Muscle layer of duodenum (tissue), 2 donors: ENCODE results near the gene SLC36A3.

ENCODE experiments used
- H3K27ac ChIP-seq: one replicate; pipeline ENCODE4 v1.7.0; 2013; ENCODE audit warnings: mild to moderate bottlenecking, low read length
- H3K27me3 ChIP-seq: one replicate; pipeline ENCODE4 v1.7.0; 2013; ENCODE audit warnings: low read depth, mild to moderate bottlenecking, control low read depth, low read length
- H3K36me3 ChIP-seq, 2 donors: one replicate each; pipeline ENCODE4 v1.7.0; 2013; ENCODE audit warnings: low read length in 2 of 2, control low read depth in 1 of 2, mild to moderate bottlenecking in 1 of 2; ENCODE audit not compliant: insufficient read depth in 2 of 2, control insufficient read depth in 1 of 2
- H3K4me1 ChIP-seq, 2 donors: one replicate each; pipeline ENCODE4 v1.7.0; 2013; ENCODE audit warnings: low read length in 2 of 2, mild to moderate bottlenecking in 2 of 2, control low read depth in 1 of 2, moderate library complexity in 1 of 2; ENCODE audit not compliant: insufficient read depth in 2 of 2, control insufficient read depth in 1 of 2
- H3K4me3 ChIP-seq, 2 donors: one replicate each; pipeline ENCODE4 v1.7.0; 2013; ENCODE audit warnings: low read length in 2 of 2, low read depth in 1 of 2, mild to moderate bottlenecking in 1 of 2
- H3K9me3 ChIP-seq, 2 donors: one replicate each; pipeline ENCODE4 v1.7.0; 2013; ENCODE audit warnings: low read length in 2 of 2, control low read depth in 1 of 2, mild to moderate bottlenecking in 1 of 2; ENCODE audit not compliant: control insufficient read depth in 1 of 2
- donor health status: healthy.

Gene SLC36A3

DNA sequence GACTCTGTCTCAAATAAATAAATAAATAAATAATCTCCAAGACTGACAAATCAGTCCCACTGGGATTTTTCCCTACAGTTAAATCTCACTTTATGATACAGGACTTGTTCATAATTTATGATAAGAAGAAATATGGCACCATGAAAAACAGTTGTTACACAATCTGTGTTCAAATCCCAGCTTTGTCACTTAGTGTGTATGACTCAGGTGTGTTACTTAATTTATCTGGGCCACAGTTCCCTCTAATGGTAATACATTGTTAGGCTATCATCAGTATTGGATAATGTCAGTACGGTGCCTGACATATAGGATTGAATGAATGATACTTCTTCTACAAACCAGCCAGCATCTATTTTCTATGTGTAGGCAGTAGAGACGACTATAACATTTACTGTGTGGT lies 23.1 kb downstream of the SLC36A3 start:
- H3K9me3 ChIP-seq: no peaks in the 10 kb centered on the region
- no peaks in the 10 kb centered on the region for H3K4me1 ChIP-seq
- no peak overlapping the region for H3K27ac ChIP-seq
- H3K36me3 ChIP-seq: no peaks in the 10 kb centered on the region
- H3K4me3 ChIP-seq: no peak overlapping the region
- no peaks in the 10 kb centered on the region for H3K27me3 ChIP-seq

GRCh38 chr5:151278845-151279244 lies 24.7 kb downstream of the SLC36A3 start:
- no peak overlapping the region for H3K27ac ChIP-seq
- H3K36me3 ChIP-seq: no peaks in the 10 kb centered on the region
- no peaks in the 10 kb centered on the region for H3K27me3 ChIP-seq
- H3K4me3 ChIP-seq: no peak overlapping the region
- no peaks in the 10 kb centered on the region for H3K4me1 ChIP-seq
- no peaks in the 10 kb centered on the region for H3K9me3 ChIP-seq

GRCh38 chr5:151275803-151276202 lies 27.8 kb downstream of the SLC36A3 start:
- H3K4me3 ChIP-seq: no peak overlapping the region
- no peak overlapping the region for H3K27ac ChIP-seq
- no peaks in the 10 kb centered on the region for H3K27me3 ChIP-seq
- no peaks in the 10 kb centered on the region for H3K4me1 ChIP-seq
- no peaks in the 10 kb centered on the region for H3K36me3 ChIP-seq
- H3K9me3 ChIP-seq: no peaks in the 10 kb centered on the region

DNA sequence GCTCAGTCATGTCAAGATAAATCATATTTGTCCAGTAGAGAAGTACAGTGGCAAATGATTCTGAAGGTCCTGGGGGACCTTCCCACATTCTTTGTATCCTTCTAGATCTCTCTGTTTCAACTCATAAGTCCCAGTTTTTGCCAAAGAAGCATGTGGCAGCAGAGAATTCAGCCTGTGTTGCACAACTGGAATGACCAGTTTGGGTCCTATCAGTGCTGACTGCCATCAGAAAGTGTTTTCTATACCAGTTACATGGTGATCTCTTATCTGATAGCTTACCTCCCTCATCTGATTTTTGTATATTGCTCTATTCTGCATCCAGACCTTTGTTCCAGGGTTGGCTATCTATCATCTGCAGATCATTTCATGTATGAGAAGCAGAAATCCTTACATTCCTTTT lies 28.9 kb downstream of the SLC36A3 start:
- Histone ChIP-seq H3K27me3 (no peaks in the 10 kb centered on the region), H3K9me3 (no peaks in the 10 kb centered on the region), H3K4me1 (no peaks in the 10 kb centered on the region), H3K4me3 (no peak overlapping the region), H3K27ac (no peak overlapping the region), H3K36me3 (peaks cover 3 to 8% of the 10 kb centered on the region in 2 donors)

- H3K4me3 ChIP-seq: no peak overlapping the region
- no peaks in the 10 kb centered on the region for H3K27me3 ChIP-seq
- no peaks in the 10 kb centered on the region for H3K4me1 ChIP-seq
- no peaks in the 10 kb centered on the region for H3K9me3 ChIP-seq
- peaks cover 25 to 31% of the 10 kb centered on the region in 2 donors for H3K36me3 ChIP-seq
- H3K27ac ChIP-seq: no peak overlapping the region
Observed at GRCh38 chr5:151271336-151271735, 32.2 kb downstream of the SLC36A3 start.

GRCh38 chr5:151270599-151270998 lies 33.0 kb downstream of the SLC36A3 start:
- no peak overlapping the region for H3K4me3 ChIP-seq
- no peaks in the 10 kb centered on the region for H3K27me3 ChIP-seq
- H3K4me1 ChIP-seq: no peaks in the 10 kb centered on the region
- no peaks in the 10 kb centered on the region for H3K9me3 ChIP-seq
- H3K36me3 ChIP-seq: peaks cover 25 to 35% of the 10 kb centered on the region in 2 donors
- no peak overlapping the region for H3K27ac ChIP-seq

DNA sequence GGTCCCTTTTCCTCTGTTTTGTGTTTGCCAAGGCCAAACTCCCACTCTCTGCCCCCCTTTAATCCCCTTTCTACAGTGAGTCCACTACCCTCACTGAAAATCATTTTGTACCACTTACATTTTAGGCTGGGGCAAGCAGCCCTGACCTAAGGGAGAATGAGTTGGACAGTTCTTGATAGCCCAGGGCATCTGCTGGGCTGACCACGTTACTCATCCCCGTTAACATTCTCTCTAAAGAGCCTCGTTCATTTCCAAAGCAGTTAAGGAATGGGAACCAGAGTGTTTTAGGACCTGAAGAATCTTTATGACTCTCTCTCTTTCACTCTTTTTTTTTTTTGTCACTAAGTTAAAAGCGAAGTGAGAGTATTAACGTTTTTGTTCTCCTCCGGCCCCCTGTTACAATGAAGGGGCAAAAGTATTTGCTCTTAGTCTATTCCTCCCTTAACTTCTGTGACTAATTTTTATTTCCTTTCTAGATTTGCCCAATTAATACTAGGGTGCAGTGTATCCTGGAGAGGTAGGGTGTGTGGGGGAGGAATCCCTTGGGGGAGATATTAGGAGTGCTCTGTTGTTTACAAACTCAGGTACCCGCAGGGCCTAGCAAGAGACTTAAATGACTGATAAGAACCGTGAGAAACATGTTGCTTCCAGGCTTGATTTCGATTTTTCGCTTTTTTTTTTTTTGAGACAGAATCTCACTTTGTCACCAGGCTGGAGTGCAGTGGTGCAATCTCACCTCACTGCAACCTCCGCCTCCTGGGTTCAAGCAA lies 35.9 kb downstream of the SLC36A3 start:
- H3K36me3 ChIP-seq: peaks cover 25 to 48% of the 10 kb centered on the region in 2 donors
- no peak overlapping the region for H3K27ac ChIP-seq
- H3K4me1 ChIP-seq: no peaks in the 10 kb centered on the region
- no peaks in the 10 kb centered on the region for H3K9me3 ChIP-seq
- H3K4me3 ChIP-seq: no peak overlapping the region
- no peaks in the 10 kb centered on the region for H3K27me3 ChIP-seq

DNA sequence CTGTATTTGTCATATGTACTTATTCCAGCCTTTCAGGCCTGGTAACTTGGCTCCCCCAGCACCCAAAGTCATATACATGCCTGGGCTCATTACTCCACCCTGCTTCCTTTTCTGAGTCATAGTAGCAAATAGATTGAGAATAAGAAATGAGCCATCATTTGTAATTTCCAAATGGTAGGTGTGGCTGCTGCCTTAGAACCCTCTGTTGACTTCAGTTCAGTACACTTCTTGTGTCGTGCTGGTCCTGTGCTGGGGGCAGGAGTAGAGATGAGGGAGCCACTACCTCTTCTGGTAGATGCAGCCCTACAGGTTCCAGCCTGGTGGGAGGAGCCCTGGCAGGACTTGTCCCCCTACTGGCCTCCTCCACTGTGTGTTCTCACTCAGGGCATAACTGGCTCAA lies 39.5 kb downstream of the SLC36A3 start:
- Histone ChIP-seq H3K36me3 (peaks cover 16 to 46% of the 10 kb centered on the region in 2 donors), H3K4me3 (no peak overlapping the region), H3K27me3 (no peaks in the 10 kb centered on the region), H3K9me3 (no peaks in the 10 kb centered on the region), H3K27ac (no peak overlapping the region), H3K4me1 (no peaks in the 10 kb centered on the region)

DNA sequence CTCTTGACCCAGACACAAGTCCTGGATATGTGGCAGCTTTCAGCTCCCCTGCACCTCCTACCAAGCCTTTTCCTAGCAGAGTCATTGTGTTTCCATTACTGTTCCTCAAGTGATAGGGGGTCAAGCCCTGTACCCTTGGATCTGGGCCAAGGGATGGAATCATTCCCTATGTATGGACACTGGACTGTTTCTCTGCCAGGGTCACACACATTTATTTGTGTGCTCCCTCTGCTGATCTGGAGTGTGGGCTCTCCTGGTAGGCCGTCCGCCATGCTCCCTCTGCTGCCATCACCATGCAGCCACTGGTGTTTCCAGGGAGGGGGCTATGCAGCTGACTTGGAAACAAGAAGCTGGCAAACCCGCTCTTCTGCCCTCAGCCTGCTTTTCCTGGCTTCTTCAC lies 41.0 kb downstream of the SLC36A3 start:
- H3K36me3 ChIP-seq: peaks cover 12 to 34% of the 10 kb centered on the region in 2 donors
- H3K27me3 ChIP-seq: no peaks in the 10 kb centered on the region
- H3K4me3 ChIP-seq: no peak overlapping the region
- no peaks in the 10 kb centered on the region for H3K4me1 ChIP-seq
- no peaks in the 10 kb centered on the region for H3K9me3 ChIP-seq
- H3K27ac ChIP-seq: no peak overlapping the region

- Histone ChIP-seq H3K4me1 (no peaks in the 10 kb centered on the region), H3K4me3 (no peak overlapping the region), H3K27ac (no peak overlapping the region), H3K27me3 (no peaks in the 10 kb centered on the region), H3K9me3 (no peaks in the 10 kb centered on the region), H3K36me3 (peaks cover 0 to 12% of the 10 kb centered on the region in 2 donors)
Observed at GRCh38 chr5:151259931-151260330, 43.6 kb downstream of the SLC36A3 start.

- Histone ChIP-seq H3K4me3 (no peak overlapping the region), H3K9me3 (no peaks in the 10 kb centered on the region), H3K4me1 (peaks cover 2 to 8% of the 10 kb centered on the region in 2 donors), H3K27me3 (no peaks in the 10 kb centered on the region), H3K27ac (no peak overlapping the region), H3K36me3 (peaks cover 0 to 8% of the 10 kb centered on the region in 2 donors)
Observed at GRCh38 chr5:151258816-151259215, 44.8 kb downstream of the SLC36A3 start.

DNA sequence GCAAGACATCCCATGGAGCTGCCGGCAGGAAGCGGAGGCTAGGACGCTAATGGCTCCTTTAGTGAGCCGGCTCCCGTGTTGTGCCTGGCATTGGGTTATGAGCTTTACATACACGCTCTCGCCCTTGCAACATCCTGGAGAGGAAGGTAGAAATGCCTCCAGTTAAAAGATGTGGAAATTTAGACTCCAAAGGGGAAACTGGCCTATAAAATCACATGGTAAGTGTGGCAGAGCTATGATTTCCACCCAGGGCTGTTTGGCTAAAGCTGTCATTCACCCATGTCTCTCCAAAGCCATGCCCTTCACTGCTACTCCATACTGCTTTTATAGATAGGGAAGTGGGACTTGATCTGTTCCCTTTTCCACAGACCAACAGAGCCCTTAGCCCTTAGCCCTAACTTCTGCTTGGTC lies 45.4 kb downstream of the SLC36A3 start:
- Histone ChIP-seq H3K27me3 (no peaks in the 10 kb centered on the region), H3K36me3 (peaks cover 0 to 8% of the 10 kb centered on the region in 2 donors), H3K4me3 (no peak overlapping the region), H3K4me1 (peaks cover 6 to 14% of the 10 kb centered on the region in 2 donors), H3K9me3 (no peaks in the 10 kb centered on the region), H3K27ac (no peak overlapping the region)
